SK-N-MC (cell line): ENCODE measurements around the gene FOXO6.

ENCODE experiments used
- DNase-seq: peaks from one replicate; pipeline ENCODE4 v3.0.0-alpha.2; 2011; ENCODE audit warnings: low read depth, low spot score
- H3K27ac ChIP-seq: fragments of 200-600 bp; sonication (generic); 2 replicates; pipeline ENCODE4 v1.5.1; 2016; ENCODE audit warnings: mixed run types
- H3K36me3 ChIP-seq: fragments of 200-600 bp; sonication (generic); 2 replicates; pipeline ENCODE4 v1.6.1; 2017; ENCODE audit warnings: antibody characterized with exemption, low read length, mixed read lengths; ENCODE audit not compliant: insufficient read depth
- H3K4me3 ChIP-seq: fragments of 200-600 bp; sonication (generic); 2 replicates; pipeline ENCODE4 v1.5.1; 2016
- H3K9ac ChIP-seq: fragments of 200-600 bp; sonication (generic); 2 replicates; pipeline ENCODE4 v1.8.0; 2017; ENCODE audit warnings: mixed run types, mixed read lengths; ENCODE audit not compliant: insufficient read length
- H3K9me3 ChIP-seq: fragments of 200-600 bp; sonication (generic); 2 replicates; pipeline ENCODE4 v1.6.1; 2017; ENCODE audit warnings: low read depth, mild to moderate bottlenecking, antibody characterized with exemption, low read length, moderate library complexity, mixed read lengths
- EZH2 ChIP-seq: fragments of 200-600 bp; sonication (generic); IDR thresholded peaks from one replicate; pipeline ENCODE4 v1.6.1; 2017; ENCODE audit warnings: antibody characterized with exemption
- FOXP2 ChIP-seq: optimal IDR thresholded peaks from 2 replicates; pipeline ENCODE3; 2011; ENCODE audit warnings: mild to moderate bottlenecking, moderate library complexity; ENCODE audit not compliant: insufficient read depth; ENCODE audit errors: extremely low read length, control extremely low read depth
- POLR2AphosphoS5 ChIP-seq: IDR thresholded peaks from 2 replicates; pipeline ENCODE4 v1.6.1; 2012; ENCODE audit warnings: mild to moderate bottlenecking, low read depth, low read length, borderline replicate concordance

The FOXO6 gene

DNA sequence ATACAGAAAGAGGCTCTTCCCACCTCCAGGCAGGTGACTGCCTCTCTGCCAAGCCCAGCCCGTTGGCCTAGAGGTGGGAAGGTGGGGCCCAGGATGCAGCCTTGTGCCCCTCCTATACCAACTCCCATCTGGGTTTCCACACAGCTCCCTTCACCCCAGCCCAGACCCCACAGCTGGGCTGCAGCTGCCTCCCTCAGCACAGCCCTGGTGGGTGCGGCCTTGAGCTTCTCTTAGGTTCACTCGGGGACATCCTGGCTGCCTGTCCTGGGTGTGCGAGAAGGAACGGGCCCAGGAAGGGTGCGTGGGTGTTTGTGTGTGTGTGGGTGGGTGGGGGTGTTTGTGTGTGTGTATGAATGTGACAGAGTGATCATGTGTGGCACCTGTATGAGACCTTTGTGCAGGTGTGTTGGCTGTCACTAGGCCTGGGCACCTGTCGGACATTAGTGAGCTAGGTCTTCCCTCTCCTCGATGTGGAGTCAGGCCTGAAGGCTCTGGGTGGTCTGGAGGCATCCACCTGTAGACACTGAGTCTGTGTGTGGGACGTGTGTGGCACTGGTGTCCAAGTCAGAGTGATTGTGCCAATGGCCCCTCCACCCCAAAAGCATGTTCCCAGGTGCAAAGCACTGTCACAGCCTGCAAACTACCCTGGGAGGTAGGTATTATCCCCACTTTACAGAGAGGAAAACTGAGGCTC lies 30.7 kb downstream of the FOXO6 start:
- no peak overlapping the region for H3K27ac ChIP-seq
- H3K9ac ChIP-seq = no peak overlapping the region
- no peak for TF ChIP-seq FOXP2
- no peak for TF ChIP-seq POLR2AphosphoS5
- TF ChIP-seq EZH2 = no peak
- no peaks in the 10 kb centered on the region for H3K9me3 ChIP-seq
- DNase-seq = no peak
- no peak overlapping the region for H3K4me3 ChIP-seq
- H3K36me3 ChIP-seq = no peaks in the 10 kb centered on the region

DNA sequence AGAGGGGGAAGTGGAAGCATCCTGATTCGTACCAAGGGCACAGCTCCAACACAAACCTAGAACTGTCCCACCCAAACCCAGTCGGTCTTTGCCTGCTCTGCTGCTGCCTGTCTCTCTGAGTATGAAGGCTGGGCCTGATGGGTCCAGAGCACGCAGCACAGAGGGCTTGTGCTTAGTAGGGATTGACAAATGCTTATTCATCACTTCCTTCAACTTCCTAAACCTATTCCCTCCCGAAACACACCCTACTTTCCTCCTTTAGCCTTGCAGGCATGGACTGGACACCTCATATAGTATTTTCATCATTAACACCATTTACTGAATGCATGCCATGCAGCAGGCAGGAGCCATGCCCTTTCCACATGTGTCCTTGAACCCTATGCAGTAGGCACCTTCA lies 31.3 kb downstream of the FOXO6 start:
- no peak overlapping the region for H3K4me3 ChIP-seq
- H3K36me3 ChIP-seq = no peaks in the 10 kb centered on the region
- no peak overlapping the region for H3K27ac ChIP-seq
- H3K9me3 ChIP-seq = no peaks in the 10 kb centered on the region
- no peak for DNase-seq
- TF ChIP-seq POLR2AphosphoS5 (no peak), FOXP2 (no peak), EZH2 (no peak)
- no peak overlapping the region for H3K9ac ChIP-seq

DNA sequence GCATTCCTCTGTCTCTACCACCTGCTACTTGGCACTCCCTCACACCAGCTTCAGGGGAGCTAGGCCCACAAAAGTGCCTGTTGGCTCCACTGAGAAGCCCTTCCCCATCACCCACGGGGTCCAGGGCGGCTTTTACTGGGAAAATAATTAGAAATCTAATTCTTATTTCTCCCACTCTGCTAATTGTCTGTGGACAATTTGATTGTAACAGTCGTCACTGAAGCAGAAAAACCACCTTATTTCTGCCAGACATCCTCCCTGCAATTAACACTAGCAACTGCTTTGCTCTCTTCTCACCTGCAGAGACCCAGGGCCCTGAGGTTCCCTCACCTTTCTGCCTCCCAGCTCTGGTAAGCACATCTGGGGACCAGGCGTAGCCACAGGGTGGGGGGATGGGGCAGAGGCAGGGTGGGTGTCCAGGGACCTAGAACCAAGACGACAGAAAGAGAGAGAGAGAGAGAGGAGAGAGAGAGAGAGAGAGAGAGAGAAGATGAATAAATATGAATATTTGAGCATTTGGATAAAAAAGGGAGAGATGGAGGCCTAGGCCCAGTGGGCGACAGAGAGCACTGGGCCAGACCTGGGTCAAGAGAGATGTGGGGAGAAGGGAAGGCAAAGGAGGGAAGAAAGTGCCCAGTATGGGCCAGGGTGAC lies 32.6 kb downstream of the FOXO6 start:
- Histone ChIP-seq H3K9me3 (no peaks in the 10 kb centered on the region), H3K9ac (no peak overlapping the region), H3K27ac (peak overlapping the region; percentile 69), H3K36me3 (no peaks in the 10 kb centered on the region), H3K4me3 (peak overlapping the region; percentile 41; the same call in 1 of the 2 replicates)
- no peak for DNase-seq
- no peak for TF ChIP-seq POLR2AphosphoS5
- TF ChIP-seq FOXP2 = no peak
- TF ChIP-seq EZH2 = no peak

DNA sequence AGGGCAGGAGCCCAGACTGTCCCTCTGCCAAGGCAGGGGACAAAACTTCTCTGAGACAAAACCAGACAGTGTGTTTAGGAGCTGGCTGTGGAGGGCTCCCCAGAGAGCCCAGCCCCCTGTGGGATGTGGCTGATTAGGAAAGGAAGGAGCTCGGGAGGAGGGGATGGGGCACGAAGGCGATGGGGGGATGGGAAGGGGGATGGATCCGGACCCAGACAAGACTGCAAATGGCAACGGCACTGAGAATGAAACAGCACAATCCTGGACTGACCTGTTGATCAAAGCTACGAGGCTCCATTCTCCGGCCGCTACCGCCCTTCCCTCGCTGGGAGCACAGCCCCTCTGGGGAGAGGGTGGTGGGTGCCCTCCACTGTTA lies 33.1 kb downstream of the FOXO6 start:
- no peak for DNase-seq
- H3K9me3 ChIP-seq = no peaks in the 10 kb centered on the region
- H3K9ac ChIP-seq = no peak overlapping the region
- TF ChIP-seq POLR2AphosphoS5 = no peak
- TF ChIP-seq EZH2 = no peak
- no peak for TF ChIP-seq FOXP2
- H3K36me3 ChIP-seq = no peaks in the 10 kb centered on the region
- H3K4me3 ChIP-seq = peak overlapping the region; percentile 41; the same call in 1 of the 2 replicates
- peak overlapping the region; percentile 69 for H3K27ac ChIP-seq

DNA sequence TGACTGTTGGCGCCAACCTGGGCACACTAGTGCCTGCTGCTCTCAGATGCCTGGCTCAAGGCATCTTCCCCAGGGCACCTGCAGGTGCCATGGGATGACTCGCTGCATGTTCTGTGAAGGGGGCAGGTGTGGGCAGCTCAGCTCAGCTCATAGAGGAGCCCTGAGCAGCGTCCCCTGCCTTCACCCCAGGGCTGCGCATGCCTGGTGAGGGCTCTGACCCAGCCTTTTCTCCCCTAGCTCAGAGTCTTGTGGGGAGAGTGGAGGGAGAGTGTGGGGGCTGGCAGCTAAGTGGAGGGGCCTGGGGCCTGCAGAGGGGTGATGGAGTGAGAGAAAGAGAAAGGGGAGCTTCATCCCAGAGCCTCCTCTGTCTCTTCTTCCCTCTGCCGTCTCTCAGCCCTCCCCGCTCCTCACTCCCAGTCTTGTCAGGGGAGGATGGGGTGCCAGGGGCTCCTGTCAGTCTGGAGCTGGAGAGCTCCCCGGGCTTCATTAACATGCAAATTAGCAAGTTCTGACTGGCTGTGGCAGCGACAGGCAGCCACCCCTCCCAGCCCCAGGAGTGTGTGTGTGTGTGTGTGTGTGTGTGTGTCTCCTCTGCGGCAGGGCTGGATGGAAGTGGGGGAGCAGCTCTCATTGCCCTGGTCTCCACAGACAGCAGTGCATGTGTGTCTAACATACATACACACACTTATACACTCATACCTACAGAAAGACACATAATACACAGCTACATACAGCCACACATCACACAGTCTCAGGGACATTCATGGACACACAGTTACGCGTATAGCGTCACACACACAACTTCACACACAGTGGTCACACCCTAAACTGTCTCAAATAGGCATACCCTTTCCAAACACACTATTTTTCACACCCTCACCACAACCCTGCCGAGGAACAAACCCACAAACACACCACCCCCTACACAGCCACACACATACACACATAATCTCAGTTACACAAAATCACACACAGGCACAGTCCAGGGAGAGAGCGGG lies 34.0 kb downstream of the FOXO6 start:
- Histone ChIP-seq H3K9me3 (no peaks in the 10 kb centered on the region), H3K36me3 (no peaks in the 10 kb centered on the region), H3K9ac (no peak overlapping the region), H3K27ac (0 out of 2 replicates have a peak overlapping the region, but pooled peaks have one; percentile 55), H3K4me3 (peak overlapping the region; percentile 26; the same call in 1 of the 2 replicates)
- DNase-seq = no peak
- TF ChIP-seq FOXP2 (peak; percentile 74), EZH2 (no peak)

DNA sequence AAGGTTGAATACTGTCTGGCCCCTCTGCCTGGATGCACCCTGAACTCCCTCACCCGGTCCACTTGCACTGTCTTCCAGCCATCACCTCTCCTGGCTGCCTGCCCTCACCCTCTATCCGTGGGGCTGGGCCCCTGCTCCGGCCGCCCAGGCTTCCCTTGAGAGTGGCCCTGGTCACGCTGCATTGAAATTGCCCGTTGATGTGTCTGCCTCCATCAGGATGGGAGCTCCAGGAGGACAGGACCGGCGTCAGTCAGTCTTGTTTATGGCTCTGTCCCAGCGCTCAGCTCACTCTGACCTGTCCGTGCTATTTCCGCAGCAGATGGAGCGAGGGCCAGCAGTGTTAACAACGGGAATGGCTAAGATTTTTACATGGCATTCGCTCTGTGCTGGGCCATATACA lies 34.9 kb downstream of the FOXO6 start:
- H3K9me3 ChIP-seq = no peaks in the 10 kb centered on the region
- H3K27ac ChIP-seq = no peak overlapping the region
- DNase-seq = no peak
- H3K4me3 ChIP-seq = no peak overlapping the region
- TF ChIP-seq EZH2 = no peak
- TF ChIP-seq FOXP2 = no peak
- H3K36me3 ChIP-seq = no peaks in the 10 kb centered on the region
- no peak overlapping the region for H3K9ac ChIP-seq

DNA sequence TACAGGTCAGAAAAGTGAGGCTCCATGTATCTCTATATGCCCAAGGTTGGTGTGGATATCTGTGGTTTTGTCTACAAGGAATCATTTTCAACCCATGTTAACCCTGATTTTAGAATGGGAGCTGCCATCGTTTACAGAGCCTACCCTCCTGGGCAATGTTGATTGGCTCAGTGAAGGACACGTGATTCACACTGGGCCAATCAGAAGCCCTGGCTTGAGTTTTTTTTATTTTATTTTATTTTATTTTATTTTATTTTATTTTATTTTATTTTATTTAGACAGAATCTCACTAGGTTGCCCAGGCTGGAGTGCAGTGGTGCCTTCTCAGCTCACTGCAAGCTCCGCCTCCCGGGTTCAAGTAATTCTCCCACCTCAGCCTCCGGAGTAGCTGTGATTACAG lies 35.8 kb downstream of the FOXO6 start:
- Histone ChIP-seq H3K36me3 (no peaks in the 10 kb centered on the region), H3K27ac (no peak overlapping the region), H3K9me3 (no peaks in the 10 kb centered on the region), H3K4me3 (no peak overlapping the region), H3K9ac (no peak overlapping the region)
- TF ChIP-seq POLR2AphosphoS5 (no peak), EZH2 (no peak), FOXP2 (no peak)
- DNase-seq = no peak

DNA sequence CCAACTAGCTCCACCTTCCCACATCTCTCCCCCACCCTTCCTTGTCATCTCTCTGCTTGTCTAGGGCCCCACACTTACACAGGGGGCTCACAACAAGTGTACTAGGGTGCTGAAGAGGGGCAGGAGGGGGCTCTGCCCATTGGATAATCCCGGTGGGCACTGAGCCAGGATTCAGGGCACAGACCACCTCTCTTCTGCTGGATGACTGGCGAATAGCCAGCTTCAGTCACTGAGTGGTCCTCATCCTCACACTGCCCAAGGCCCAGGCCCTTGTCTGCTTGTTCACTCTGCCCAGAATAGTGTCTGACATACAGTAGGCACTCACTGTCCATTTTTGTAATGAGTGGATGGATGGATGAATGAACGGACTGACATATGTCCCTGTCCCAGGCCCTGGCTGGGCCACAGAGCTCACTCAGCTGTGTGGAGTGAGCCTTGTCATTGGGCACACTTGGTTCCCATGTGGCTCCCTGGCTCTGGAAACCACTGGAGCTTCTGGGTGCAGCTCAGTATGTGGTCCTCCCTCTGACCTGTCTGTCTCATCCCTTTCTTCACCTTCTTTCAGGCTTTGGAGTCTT lies 36.6 kb downstream of the FOXO6 start:
- TF ChIP-seq POLR2AphosphoS5 = no peak
- TF ChIP-seq EZH2 = no peak
- TF ChIP-seq FOXP2 = no peak
- Histone ChIP-seq H3K9ac (no peak overlapping the region), H3K9me3 (no peaks in the 10 kb centered on the region), H3K36me3 (no peaks in the 10 kb centered on the region), H3K27ac (no peak overlapping the region), H3K4me3 (no peak overlapping the region)
- no peak for DNase-seq
